ENCODE data around the gene TMED10.

Gene TMED10

DNA sequence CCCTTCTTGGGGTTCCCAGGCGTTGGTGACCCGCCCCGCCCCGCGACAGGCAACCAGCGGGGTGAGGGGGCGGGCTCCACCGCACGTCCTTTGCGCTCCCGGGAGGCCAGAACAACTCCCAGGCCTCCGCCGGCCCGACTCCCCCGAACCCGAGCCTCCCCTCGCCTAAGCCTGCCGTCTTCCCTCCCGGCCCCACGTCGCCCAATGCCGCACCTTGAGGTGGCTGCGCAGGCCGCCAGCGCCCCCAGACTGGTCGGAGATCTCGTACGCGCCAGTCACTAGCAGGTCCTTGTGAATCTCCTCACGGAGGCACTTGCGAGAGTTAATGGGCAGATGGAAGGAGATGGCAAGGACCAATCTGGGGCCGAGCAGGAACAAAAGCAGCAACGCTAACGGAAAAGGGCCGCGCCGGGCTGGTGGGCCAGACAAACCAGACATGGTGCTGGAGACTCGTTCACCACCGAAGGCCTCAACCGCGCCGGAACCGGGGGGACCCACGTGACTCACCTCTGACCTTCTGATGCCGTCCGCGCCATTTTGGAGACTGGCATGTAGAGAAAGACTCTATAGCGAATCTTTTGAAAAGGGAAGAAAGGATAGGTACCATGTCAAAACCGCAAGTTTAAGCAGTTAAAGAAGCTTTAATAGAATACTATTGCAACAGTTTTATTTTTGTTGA is at the start of gene TMED10:
TMED10 (minus strand) TSS at position 471 of the 679 bp plus-strand sequence; CDS start at position 438, 33 bp downstream.
- DNase-seq (ENCODE audit: low read depth), result peak; percentile 54

DNA sequence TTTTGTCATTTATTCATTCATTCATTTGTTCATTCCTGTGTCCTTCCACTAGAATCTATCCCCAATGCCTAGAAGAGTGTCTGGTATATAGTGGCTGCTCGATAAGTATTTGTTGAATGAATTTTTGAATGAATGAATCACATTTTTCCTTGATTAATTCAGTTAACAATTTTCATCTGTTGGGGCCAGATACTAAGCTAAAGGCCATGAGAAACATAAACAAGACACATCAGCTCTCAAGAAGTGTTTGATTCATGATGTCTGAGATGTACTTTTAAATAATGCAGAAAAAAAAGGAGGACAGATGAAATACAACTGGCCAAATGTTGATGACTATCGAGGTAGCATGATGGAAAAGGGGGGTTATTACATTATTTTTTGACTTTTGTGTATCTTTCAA is 48.1 kb upstream of the TMED10 start:
- DNase-seq (ENCODE audit: low read depth), result no peak

DNA sequence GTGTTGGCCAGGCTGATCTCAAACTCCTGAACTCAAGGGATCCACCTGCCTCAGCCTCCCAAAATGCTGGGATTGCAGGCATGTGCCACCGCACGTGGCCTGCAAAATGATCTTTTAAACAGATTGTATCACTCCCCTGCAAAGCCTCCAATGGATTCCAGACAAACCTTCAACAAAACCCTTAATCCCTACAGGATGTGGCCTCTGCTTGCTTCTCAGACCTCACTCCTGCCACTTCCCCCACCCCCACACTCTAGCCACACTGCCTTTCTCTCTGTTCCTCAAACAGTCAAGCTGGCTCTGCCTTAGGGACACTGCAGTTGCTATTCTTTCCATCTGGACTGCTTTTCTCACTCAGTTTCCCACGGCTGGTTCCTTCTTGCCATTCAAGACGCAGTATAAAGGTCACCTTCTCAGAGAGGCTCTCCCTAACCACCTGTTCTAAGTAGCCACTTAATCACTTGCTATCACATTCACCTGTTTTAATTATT is 47.3 kb upstream of the TMED10 start:
- peak; percentile 45 for DNase-seq (ENCODE audit: low read depth)

DNA sequence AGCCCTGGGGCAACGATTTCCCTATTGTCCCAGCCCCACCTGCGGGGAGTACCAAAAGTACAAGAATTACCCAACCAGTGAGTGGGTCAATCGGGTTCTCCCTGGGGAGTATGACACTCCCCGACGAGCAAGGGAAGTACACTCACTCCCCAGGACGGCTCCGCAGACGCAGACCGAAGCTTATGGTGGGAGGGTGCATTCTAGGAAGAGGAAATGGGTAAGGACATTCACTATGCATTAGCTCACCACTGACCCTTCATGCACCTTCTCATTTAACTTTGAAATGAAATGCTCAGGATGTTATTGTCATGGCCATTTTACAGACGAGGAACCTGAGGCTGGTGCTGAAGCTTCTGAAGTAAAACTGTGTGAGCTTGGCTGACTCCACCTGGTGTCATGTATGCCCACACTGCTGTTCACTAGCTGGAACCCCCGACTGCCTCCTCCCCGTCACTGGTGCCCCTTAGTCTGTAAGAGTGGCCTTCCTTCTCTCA is 45.8 kb upstream of the TMED10 start:
- no peak for DNase-seq (ENCODE audit: low read depth)

DNA sequence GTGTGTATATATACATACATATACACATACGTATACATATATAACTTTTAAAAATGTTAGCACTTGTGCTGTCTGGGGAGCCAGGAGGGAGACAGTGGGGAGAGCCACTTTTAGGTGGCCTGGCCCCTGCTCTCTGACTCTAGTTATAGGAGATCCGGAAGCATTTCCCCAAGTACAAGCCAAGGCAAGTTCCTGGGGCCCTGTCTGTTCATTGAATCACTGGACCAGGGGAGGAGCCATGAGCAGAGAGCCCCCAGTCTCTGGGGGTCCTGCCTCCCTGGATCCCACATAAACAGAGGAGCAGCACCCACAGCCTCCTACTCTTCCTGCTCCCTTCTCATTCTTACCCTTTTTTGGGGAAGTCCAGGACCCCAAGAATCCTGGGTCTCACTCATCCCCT is 45.4 kb upstream of the TMED10 start:
- DNase-seq (ENCODE audit: low read depth), result no peak

DNA sequence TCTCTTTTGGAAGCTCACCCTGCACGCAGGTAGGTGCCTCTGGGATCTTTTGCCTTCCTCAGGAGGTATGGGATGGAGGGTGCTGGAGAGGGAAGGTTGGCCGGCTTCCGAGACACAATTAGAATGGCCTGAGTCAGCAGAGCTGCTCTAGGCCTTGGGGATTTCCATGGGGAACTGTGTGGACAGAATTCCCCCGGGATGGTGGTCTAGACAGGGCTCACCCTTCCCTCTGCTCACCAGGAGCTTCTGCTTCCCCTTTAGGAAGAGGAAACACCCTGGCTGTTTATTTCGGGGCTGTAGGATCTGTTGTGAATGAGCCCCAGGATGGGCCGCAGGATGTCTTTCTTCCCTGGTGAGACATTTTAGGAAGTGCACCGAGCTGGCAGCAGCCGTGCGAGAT is 43.7 kb upstream of the TMED10 start:
- no peak for DNase-seq (ENCODE audit: low read depth)

DNA sequence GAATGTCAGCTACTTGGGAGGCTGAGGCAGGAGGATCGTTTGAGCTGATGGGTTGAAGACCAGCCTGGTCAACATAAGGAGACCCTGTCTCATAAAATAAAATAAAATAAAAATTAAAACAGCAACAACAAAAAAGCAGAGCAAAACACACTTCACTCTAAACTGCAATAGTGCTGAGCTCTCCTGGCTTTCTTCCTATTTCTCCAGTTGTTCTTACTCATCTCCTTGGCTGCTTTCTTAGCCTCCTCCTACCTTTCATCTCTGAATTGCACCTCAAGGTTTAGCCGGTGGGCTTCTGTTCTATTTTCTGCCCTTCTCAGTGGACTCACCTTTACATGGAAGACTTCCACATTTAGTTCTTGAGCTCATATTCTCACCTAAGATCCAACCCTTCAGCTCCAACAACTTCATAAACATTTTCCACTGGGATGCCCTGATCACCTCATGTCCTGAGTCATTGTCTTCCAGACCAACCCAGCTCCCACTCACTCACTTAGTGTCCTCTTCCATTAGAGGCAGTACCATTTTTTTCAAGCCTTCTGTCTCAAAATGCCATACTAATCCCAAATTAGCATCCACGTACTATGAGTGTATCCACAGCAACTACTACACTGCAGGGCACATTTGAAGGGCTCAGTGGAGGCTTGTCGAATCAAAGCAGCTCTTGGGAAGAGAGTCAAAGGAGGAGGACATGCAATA is 41.2 kb upstream of the TMED10 start:
- DNase-seq (ENCODE audit: low read depth), result no peak

DNA sequence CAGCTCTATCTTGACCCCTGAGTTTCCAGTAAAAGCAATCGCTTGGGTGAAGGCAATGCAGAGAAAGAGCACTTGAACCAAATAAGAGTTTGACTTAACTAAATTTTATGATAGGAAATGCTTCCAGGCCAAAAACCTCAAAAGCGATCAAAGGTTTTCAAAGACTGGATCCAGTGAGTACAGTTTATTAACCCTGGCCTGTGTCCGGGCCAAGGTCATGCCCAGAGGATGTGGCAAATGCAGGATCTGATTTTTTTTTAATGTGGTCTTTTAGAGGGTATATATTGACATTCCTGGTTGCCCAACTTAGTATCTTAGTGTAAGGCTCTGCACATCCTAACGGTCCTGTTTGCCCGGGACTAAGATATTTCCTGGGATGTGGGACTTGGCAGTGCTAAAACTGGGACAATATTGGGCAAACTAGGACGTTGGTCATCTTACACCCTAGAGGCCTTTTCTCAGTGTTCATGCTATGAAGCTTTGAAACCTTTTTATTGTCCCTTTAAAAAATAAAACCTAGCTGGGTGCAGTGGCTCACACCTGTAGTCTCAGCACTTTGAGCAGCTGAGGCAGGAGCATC is 40.1 kb upstream of the TMED10 start:
- no peak for DNase-seq (ENCODE audit: low read depth)

DNA sequence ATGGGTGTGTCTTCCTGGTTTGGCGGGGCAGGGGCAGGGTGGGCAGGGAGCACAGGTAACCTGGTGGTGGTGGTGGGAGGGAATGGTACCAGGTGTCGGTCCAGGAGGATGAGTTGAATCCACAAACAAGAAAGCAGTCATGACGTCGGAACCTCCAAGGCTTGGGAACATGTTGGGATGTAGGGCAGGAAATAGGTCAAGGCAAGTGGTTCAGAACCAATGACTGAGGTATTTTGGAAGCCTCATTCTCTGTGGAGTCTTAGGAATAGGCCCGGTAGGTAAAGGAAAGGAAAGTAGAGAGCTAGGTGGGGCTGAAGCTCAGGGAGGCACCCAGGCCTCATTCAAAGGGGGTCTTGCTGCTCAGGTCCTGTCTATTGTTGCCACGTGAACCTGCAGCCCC is 39.1 kb upstream of the TMED10 start:
- DNase-seq (ENCODE audit: low read depth), result no peak

DNA sequence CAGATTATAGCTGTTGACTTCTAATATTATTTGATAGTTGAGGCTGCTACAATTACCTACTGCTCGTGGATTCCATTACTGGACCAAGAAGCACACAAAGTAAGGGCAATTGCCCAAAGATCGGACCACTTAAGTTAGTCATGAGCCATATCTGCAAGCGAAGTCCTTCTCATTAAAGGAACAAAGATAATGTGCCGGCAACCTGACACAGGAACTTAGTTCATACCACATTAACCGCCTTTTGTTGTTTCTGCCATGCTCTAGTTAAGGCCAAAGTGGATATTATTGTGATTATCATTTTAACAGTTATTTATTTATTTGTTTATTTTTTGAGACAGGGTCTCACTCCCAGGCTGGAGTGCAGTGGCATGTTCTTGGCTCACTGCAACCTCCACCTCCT is 38.1 kb upstream of the TMED10 start:
- DNase-seq (ENCODE audit: low read depth), result no peak

DNA sequence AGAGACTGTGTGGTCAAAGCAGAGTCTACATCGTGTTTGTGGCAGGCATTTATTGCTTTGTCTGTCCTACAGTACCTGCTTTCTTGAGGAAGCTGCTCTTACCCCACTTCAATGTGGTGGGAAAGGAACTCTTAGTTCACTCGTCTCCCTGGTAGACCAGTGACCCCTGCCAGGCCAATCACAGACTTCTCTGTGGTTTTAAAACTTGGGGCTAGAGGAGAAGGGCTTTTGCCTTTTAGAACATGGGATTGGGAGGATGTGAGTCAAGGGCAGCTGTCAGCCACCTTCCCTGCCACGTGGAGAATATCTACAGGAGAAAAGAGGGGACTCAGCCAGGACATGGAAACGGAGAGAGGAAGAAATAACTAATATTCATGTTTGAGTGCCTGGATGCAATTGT is 36.8 kb upstream of the TMED10 start:
- no peak for DNase-seq (ENCODE audit: low read depth)

DNA sequence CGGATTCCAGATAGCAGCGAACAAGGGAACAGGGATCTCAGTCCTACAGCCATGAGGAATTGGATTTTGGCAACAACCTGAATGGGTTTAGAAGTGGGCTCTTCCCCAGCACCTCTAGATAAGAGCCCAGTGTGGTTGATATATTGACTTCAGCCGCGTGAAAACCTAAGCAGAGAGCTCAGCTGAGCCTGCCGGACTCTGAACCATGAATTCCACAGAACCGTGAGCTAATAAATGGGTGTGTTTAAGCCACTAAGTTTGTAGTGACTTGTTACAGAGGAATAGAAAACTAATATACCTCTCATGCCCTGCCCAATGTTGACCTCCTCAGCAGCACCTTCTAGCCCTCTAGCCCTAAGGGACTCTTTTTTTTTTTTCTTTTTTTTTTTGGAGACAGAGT is 32.4 kb upstream of the TMED10 start:
- DNase-seq (ENCODE audit: low read depth), result no peak

DNA sequence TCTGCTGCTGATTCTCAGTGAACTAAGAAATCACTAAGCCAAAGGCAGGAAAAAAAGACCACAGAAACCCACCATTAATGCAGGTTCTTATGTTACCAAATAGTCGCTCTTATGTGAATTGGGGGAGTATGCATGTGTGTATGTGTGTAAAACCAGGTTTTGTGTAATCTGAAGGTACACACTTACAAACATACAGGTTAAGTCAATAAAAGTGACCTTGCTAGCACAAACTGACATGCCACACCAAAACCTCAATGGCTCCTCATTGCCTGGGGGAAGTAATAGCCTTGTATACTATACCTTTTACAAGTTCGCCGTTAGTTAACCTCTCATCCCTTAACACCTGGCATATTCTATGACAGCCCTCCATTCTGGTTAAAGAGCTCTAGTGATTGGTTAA is 29.8 kb upstream of the TMED10 start:
- DNase-seq (ENCODE audit: low read depth), result no peak

DNA sequence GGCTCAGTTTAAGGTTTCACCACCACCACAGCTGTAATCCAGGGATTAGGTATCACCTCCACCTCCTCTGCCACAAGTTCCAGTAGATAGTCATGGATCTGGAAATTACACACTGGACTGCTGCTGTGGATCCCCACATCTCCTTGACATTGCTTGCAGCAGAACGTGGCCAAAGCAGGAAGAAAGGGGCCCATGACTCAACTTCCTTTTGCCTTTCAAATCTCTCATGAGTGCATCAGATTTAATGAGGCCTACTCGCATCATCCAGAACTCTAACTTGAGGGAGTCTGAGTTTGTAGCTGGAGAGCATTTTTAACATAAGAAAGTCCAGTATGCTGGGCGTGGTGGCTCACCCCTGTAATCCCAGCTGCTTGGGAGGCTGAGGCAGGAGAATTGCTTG is 29.2 kb upstream of the TMED10 start:
- DNase-seq (ENCODE audit: low read depth), result no peak

DNA sequence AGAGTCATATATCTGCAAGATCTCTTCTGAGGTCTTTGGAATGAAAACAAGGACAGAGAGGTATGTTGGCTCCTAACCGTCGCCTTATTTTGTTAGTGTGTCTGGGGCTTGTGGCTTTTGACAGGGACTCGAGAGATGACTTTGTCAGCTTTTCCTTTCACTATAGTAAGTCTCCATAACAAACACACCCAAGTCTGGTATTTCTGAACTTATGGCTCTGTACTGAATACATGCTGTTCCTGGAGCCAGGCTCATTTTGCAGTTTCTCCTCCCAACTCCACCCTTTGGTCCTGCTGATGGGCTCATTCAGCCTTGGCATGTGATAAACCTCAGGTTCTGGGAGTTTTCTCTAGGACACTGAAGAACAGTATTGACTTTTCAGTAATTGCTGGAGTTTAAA is 27.7 kb upstream of the TMED10 start:
- DNase-seq (ENCODE audit: low read depth), result no peak

DNA sequence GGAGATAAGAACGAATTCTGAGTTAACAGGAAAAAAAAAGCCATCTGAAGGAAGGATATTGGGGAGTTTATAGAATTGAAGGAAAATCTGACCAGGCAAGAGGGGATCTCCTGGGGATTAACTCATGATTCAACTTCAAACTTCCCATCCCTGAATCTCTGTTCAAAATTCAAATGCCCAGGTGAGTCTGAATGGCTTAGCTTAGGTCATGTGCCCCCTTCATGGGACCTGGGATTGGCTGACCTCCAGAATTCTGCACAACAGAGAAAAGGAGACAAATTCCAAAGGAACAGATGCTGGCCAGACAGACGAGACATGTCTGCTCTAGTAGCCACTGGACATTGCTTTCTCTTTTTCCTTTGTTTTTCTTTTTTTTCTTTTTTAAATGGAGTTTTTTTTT is 26.2 kb upstream of the TMED10 start:
- no peak for DNase-seq (ENCODE audit: low read depth)

DNA sequence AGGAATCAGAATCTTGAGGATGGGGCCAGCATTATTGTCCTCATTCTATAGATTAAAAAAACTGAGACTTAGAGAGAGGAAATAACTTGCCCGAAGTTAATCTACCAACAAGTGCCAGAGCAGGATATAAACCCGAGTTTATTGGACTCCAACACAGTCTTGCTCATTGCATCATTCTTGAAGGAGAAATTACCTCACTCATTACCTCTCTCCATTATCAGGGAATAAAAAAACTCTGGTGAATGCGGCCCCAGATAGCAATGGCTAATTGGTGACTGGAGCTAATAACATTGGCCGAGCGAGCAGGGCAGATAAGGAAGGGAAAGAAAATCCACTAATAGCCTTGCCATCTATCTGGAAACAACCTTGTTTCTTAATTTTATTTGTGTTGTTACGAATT is 24.7 kb upstream of the TMED10 start:
- DNase-seq (ENCODE audit: low read depth), result no peak

DNA sequence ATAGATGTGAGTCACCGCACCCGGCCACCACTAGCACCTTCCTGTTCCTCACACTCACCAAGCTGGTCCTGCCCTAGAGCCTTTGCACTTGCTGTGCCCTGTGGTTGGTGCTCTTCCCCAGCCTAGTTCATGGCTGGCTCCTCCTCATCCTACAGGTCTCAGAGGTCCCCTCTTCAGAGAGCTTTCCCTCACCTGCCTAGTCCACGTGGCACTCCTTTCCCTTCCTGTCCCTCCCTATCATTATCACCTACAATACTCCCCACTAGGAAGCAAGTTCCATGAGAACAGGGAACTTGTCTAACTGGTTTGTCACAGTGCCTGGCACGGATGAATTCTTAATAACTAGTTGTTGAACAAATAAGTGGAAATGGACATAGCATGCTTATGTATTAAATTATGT is 24.0 kb upstream of the TMED10 start:
- DNase-seq (ENCODE audit: low read depth), result no peak

DNA sequence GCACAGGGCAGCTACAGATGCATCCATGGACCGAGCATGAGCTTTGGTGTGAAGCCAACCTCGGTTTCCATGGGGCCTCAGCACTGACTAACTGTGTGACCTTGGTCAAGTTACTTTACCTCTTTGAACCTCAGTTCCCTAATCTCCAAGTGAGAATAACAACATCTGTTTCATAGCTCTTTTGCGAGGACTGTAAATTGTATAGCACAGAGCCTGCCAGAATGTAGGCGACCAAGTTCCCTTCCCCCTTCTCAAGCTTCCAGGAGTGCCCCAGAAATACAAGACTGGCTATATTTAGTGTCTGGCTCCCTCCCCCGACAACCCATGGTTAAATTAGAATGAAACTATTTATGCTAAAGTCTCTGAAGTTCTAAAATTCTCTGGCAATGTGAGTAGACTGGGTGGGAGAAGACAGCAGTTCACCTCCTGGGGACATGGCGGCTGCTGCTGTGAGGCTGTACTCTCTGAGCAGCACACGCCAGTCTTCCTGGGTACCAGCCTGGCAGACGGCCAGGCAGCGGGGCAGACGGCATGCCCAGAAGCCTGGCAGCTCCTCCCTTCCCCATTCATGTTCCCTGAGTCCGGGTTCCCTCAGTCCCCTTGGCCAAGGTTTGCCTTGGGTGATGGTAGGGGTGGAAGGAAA is 22.0 kb upstream of the TMED10 start:
- DNase-seq (ENCODE audit: low read depth), result no peak

DNA sequence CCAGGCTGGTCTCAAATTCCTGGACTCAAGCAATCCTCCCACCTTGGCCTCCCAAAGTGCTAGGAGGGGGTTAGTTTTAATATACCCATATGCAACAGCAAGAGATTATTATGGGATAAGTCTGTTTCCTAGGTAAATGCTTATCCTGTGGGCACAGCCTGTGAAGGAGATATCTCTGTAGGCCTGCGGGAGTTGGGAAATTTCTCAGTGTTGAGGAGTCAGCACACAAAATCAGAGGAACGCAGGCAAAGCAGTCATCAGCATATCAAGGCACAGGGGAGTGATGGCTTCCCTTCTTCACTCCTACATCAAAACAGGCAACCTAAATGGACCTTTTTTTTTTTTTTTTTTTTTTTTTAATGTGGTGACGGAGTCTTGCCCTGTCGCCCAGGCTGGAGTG is 20.9 kb upstream of the TMED10 start:
- no peak for DNase-seq (ENCODE audit: low read depth)

DNA sequence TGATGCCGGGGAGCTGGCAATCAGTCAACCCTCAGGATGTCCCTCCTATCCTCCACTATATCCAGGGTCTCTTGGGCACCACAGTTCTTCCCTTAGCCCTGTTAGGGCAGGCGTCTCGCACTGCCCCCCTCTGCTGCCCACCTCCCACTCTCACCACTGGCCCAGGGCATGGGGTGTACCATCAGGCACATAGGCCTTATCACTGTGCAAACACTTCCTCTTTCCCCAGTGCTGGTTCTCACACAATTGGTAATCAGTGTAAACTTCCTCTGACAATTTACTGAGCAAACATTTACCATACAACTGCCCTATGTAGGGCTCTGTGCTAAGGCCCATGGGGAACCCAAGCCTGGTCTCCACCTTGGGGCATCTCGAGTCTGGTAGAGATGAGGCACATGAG is 20.1 kb upstream of the TMED10 start:
- DNase-seq (ENCODE audit: low read depth), result peak; percentile 48

DNA sequence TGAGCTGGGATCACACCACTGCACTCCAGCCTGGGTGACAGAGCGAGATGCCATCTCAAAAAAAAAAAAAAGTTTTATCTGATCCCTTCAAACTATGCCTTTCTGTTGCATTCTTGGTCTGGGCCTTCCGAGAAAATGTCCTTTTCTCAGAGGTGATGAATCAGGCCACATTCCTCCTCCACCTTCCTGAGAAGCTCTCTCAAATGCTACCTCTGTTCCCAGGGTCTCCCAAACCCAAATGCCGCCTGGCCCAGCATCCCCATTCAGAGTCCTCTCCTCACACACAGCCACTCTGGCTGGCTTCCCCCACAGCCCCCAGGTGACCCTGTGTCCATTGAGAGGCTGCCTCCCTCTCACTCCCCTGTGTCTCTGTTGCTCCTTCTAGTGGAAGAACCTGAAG is 19.7 kb upstream of the TMED10 start:
- no peak for DNase-seq (ENCODE audit: low read depth)

DNA sequence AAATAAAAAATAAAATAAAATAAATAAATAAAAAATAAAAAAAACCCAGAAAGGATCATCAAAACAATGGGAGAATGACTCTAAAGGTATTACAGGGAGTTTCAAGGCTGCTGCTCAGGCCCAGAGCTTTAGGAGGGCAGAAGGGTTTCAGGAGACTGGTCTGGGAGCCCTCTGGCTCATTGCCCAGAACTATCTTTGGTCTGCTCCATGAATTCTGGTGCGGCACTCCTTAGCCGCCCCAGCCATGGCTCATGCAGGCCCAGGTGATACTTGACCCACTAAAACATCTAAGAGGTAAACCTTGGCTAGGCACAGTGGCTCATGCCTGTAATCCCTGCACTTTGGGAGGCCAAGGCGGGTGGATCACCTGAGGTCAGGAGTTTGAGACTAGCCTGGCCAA is 14.7 kb upstream of the TMED10 start:
- no peak for DNase-seq (ENCODE audit: low read depth)
